Keratinocyte (primary cell): ENCODE measurements around the gene EIF1AD. TPM values are rescaled to one million over a fixed set of nuclear protein-coding genes. Genes with fewer than 3 reads are reported as not detected.

ENCODE experiments used
- DNase-seq: peaks from one replicate; pipeline ENCODE4 v3.0.0-alpha.2; 2011; ENCODE audit warnings: low read depth, missing footprints, low spot score
- FAIRE-seq: peaks from 2 replicates; lab custom pipeline; 2011; peaks lifted over from hg19 to GRCh38; lab: Jason Lieb, UNC
- H2AFZ ChIP-seq: 2 replicates; pipeline ENCODE4 v1.6.0; 2012; ENCODE audit warnings: low read length, control low read depth, inconsistent platforms; ENCODE audit not compliant: control insufficient read depth
- H3K27ac ChIP-seq: 2 replicates; pipeline ENCODE4 v1.5.1; 2011; ENCODE audit warnings: low read length; ENCODE audit not compliant: control insufficient read depth, insufficient read depth
- H3K27me3 ChIP-seq: 3 replicates; pipeline ENCODE4 v1.6.0; 2011; ENCODE audit warnings: low read length; ENCODE audit not compliant: control insufficient read depth, insufficient read depth; ENCODE audit errors: extremely low read depth
- H3K36me3 ChIP-seq, 2 experiments: 2 replicates in 1 of 2; 3 replicates in 1 of 2; pipeline ENCODE4 v1.5.1; 2011; ENCODE audit warnings: low read length in 2 of 2, mild to moderate bottlenecking in 1 of 2; ENCODE audit not compliant: control insufficient read depth in 2 of 2, insufficient read depth in 2 of 2; ENCODE audit errors: extremely low read depth in 1 of 2
- H3K4me1 ChIP-seq: 3 replicates; pipeline ENCODE4 v1.5.1; 2011; ENCODE audit warnings: low read length; ENCODE audit not compliant: control insufficient read depth, insufficient read depth; ENCODE audit errors: extremely low read depth
- H3K4me2 ChIP-seq: 3 replicates; pipeline ENCODE4 v1.6.0; 2011; ENCODE audit warnings: low read depth, low read length; ENCODE audit not compliant: control insufficient read depth, insufficient read depth; ENCODE audit errors: extremely low read depth
- H3K4me3 ChIP-seq, 3 experiments: fragments of 200-600 bp in 1 of 3; sonication (generic) in 1 of 3; 2 replicates in 2 of 3; 3 replicates in 1 of 3; pipeline ENCODE4 v1.5.1; 2011 to 2016; ENCODE audit warnings: low read length in 3 of 3, mild to moderate bottlenecking in 3 of 3, control low read depth in 2 of 3, inconsistent platforms in 1 of 3, low read depth in 1 of 3, mixed read lengths in 1 of 3, mixed run types in 1 of 3, moderate library complexity in 1 of 3; ENCODE audit not compliant: control insufficient read depth in 2 of 3, insufficient read depth in 2 of 3; ENCODE audit errors: extremely low read depth in 1 of 3
- H3K79me2 ChIP-seq: 2 replicates; pipeline ENCODE4 v1.6.0; 2012; ENCODE audit warnings: low read length; ENCODE audit not compliant: control insufficient read depth, insufficient read depth
- H3K9ac ChIP-seq: 3 replicates; pipeline ENCODE4 v1.6.0; 2011; ENCODE audit warnings: low read length; ENCODE audit not compliant: control insufficient read depth, insufficient read depth; ENCODE audit errors: extremely low read depth
- H3K9me1 ChIP-seq: 3 replicates; pipeline ENCODE4 v1.6.0; 2011; ENCODE audit warnings: low read length; ENCODE audit not compliant: control insufficient read depth, insufficient read depth; ENCODE audit errors: extremely low read depth
- H3K9me3 ChIP-seq: 2 replicates; pipeline ENCODE4 v1.5.1; 2012; ENCODE audit warnings: low read depth, low read length; ENCODE audit not compliant: control insufficient read depth
- H4K20me1 ChIP-seq: 3 replicates; pipeline ENCODE4 v1.6.0; 2011; ENCODE audit warnings: low read length; ENCODE audit not compliant: control insufficient read depth, insufficient read depth; ENCODE audit errors: extremely low read depth
- EZH2 ChIP-seq: IDR thresholded peaks from one replicate; pipeline ENCODE4 v1.6.1; 2012; ENCODE audit warnings: inconsistent platforms, mild to moderate bottlenecking, low read length, moderate library complexity
- dilution Hi-C: fragments of 300-500 bp; cut with MboI; formaldehyde crosslinking; loops from one replicate; pipeline ENCODE4 v1.7.0; 2020; ENCODE audit warnings: low sequenced_read_pairs; ENCODE audit not compliant: extremely low pct_ligation_motif_present
- polyA plus RNA-seq, 5 experiments: library from polyadenylated mRNA; depleted of rRNA in 3 of 5; stranded (reverse) in 3 of 5; stranded (forward) in 1 of 5; unstranded in 1 of 5; fragments of >200 nt; gene quantifications; 1 replicate in 1 of 5; 2 replicates in 3 of 5; 3 replicates in 1 of 5; pipeline versions ENCODE4 v1.2.1 to v1.2.3, GENCODE V29; 2011 to 2012; ENCODE audit warnings: missing spikeins in 2 of 5, low read depth in 1 of 5, low replicate concordance in 1 of 5
- TF ChIP-seq, protein P1 (sequence below), 3 experiments: IDR thresholded peaks in 1 of 3; conservative IDR thresholded peaks in 1 of 3; optimal IDR thresholded peaks in 1 of 3; 2 replicates in 2 of 3; 3 replicates in 1 of 3; pipeline versions ENCODE3 to v1.5.1; 2011; ENCODE audit warnings: low read length in 3 of 3, mild to moderate bottlenecking in 3 of 3, moderate library complexity in 2 of 3, control low read depth in 1 of 3, inconsistent platforms in 1 of 3; ENCODE audit not compliant: insufficient read depth in 2 of 3; ENCODE audit errors: extremely low read depth in 1 of 3

EIF1AD gene
- polyA plus RNA-seq, 1 donor (not counting 4 experiments of a cell fraction or from before 2014, with no cell fraction given), result 29.6 TPM

DNA sequence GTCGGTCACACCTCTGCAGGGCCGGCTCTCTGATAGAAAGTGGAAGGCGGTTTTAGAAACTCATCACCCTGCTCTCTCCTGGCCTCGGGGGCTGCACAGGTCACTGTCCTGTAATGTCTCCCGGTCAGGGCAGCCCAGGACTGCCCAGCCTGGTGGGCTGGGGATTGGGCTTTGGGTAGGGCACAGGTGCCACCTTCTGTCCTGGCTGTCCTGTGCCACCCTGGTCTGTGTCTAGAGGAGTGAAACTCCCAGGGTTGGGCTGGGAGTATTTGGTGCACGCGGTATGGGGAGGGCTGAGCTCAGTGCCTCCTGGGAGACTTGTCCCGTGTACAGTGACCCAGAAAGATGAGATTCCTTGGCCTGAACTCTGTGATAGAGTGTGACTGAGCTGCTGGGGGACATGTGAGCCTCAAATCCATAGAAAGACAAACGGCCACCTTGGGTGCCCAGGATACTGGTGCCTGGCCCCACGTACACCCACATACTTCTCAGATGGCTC is 22.6 kb downstream of the EIF1AD start:
- no peaks in the 10 kb centered on the region for H3K79me2 ChIP-seq
- H4K20me1 ChIP-seq, result no peaks in the 10 kb centered on the region
- no peak overlapping the region for H3K27ac ChIP-seq
- no peak overlapping the region for H3K9ac ChIP-seq
- DNase-seq (no peak), FAIRE-seq (no peak)
- H3K9me3 ChIP-seq, result no peaks in the 10 kb centered on the region
- no peaks in the 10 kb centered on the region for H3K9me1 ChIP-seq
- no peaks in the 10 kb centered on the region for H3K27me3 ChIP-seq
- H2AFZ ChIP-seq, result no peak overlapping the region
- no peak overlapping the region for H3K4me3 ChIP-seq
- H3K36me3 ChIP-seq, result peaks cover 21 to 27% of the 10 kb centered on the region in 2 experiments
- TF ChIP-seq EZH2, result no peak
- H3K4me2 ChIP-seq, result no peak overlapping the region
- no peaks in the 10 kb centered on the region for H3K4me1 ChIP-seq
- dilution Hi-C loops, result no loop called here

GRCh38 chr11:65978391-65979238 is 23.3 kb downstream of the EIF1AD start:
- Histone ChIP-seq H3K27ac (no peak overlapping the region), H3K9ac (no peak overlapping the region), H4K20me1 (no peaks in the 10 kb centered on the region), H3K4me1 (peaks cover 3% of the 10 kb centered on the region), H3K79me2 (no peaks in the 10 kb centered on the region), H3K9me3 (no peaks in the 10 kb centered on the region), H3K9me1 (no peaks in the 10 kb centered on the region), H3K4me3 (no peak overlapping the region), H3K36me3 (peaks cover 21 to 27% of the 10 kb centered on the region in 2 experiments), H3K4me2 (no peak overlapping the region), H3K27me3 (no peaks in the 10 kb centered on the region), H2AFZ (no peak overlapping the region)
- no peak for FAIRE-seq
- TF ChIP-seq, protein P1, sequence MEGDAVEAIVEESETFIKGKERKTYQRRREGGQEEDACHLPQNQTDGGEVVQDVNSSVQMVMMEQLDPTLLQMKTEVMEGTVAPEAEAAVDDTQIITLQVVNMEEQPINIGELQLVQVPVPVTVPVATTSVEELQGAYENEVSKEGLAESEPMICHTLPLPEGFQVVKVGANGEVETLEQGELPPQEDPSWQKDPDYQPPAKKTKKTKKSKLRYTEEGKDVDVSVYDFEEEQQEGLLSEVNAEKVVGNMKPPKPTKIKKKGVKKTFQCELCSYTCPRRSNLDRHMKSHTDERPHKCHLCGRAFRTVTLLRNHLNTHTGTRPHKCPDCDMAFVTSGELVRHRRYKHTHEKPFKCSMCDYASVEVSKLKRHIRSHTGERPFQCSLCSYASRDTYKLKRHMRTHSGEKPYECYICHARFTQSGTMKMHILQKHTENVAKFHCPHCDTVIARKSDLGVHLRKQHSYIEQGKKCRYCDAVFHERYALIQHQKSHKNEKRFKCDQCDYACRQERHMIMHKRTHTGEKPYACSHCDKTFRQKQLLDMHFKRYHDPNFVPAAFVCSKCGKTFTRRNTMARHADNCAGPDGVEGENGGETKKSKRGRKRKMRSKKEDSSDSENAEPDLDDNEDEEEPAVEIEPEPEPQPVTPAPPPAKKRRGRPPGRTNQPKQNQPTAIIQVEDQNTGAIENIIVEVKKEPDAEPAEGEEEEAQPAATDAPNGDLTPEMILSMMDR (optimal IDR thresholded peaks at IDR 0.05 in 1 of 3, IDR thresholded peaks at IDR 0.05 in 1 of 3, conservative IDR thresholded peaks at IDR 0.05 in 1 of 3; ENCODE audit: extremely low read depth in 1 of 3, insufficient read depth in 2 of 3, low read length in 3 of 3), result no peak
- no peak for TF ChIP-seq EZH2
- dilution Hi-C loops, result no loop called here
- DNase-seq, result no peak
